ENCODE results near the gene PRKCE. TPM values are rescaled to one million over a fixed set of nuclear protein-coding genes. Genes with fewer than 3 reads are reported as not detected.

PRKCE gene
- total RNA-seq, 1 experiment from 2014 or later = 21.7 TPM

DNA sequence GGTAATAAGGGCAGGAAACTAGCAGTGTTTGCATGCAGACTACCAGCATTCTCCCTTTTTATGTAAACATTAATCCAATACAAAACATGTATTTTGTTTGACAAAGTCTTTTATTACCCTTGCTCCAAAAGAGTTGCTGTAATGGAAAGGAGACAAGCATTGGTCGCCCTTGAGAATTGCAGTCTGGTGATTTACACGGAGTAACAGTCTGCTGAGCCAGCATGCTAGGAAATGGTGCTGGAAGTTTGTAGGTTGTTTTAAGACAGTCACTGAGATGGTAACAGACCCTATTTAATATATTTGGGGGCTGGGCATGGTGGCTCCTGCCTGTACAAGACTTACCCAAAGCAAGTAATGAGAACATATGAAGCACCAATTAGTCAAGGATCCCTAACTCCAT lies 2.8 kb upstream of the PRKCE start:
- ChIA-PET CTCF (no interaction called here), POLR2A (ENCODE audit: unreplicated experiment) (no interaction called here)
- intact Hi-C loops (cut with micrococcal nuclease; ENCODE audit: unreplicated experiment) = no loop called here

GRCh38 chr2:45649462-45649857 lies 2.0 kb upstream of the PRKCE start:
- H3K4me3 ChIP-seq = peak overlapping the region; percentile 94
- ChIA-PET POLR2A (ENCODE audit: unreplicated experiment) (interaction anchor here (0.6 to 1.2 kb wide), 3 partner anchors 34 to 298 kb away, joined by 3 to 6 read pairs (median 3); no protein-coding TSS in a partner anchor), CTCF (interaction anchor here (0.7 to 1.0 kb wide), 3 partner anchors 129 to 287 kb away, joined by 3 to 5 read pairs (median 4); no protein-coding TSS in a partner anchor)
- peak overlapping the region; percentile 94 for H2AFZ ChIP-seq
- H3K4me2 ChIP-seq = peak overlapping the region; percentile 84
- H3K9me2 ChIP-seq (ENCODE audit: insufficient read depth) = no peaks in the 10 kb centered on the region
- H3K9me3 ChIP-seq (ENCODE audit: insufficient read depth, low read depth) = no peaks in the 10 kb centered on the region; the same call in 1 of the 2 replicates
- no peaks in the 10 kb centered on the region for H3K27me3 ChIP-seq (ENCODE audit: insufficient read depth, low read depth)
- peaks cover 23% of the 10 kb centered on the region for H3F3A ChIP-seq (ENCODE audit: insufficient read depth, low read depth)
- no peaks in the 10 kb centered on the region for H3K36me3 ChIP-seq (ENCODE audit: low read depth)
- H4K20me1 ChIP-seq (ENCODE audit: insufficient read depth) = peaks cover 12% of the 10 kb centered on the region; the same call in 1 of the 2 replicates
- intact Hi-C loops (cut with micrococcal nuclease; ENCODE audit: unreplicated experiment) = no loop called here
- H3K79me2 ChIP-seq (ENCODE audit: low read depth) = peaks cover 29% of the 10 kb centered on the region
- TF ChIP-seq, protein P1, sequence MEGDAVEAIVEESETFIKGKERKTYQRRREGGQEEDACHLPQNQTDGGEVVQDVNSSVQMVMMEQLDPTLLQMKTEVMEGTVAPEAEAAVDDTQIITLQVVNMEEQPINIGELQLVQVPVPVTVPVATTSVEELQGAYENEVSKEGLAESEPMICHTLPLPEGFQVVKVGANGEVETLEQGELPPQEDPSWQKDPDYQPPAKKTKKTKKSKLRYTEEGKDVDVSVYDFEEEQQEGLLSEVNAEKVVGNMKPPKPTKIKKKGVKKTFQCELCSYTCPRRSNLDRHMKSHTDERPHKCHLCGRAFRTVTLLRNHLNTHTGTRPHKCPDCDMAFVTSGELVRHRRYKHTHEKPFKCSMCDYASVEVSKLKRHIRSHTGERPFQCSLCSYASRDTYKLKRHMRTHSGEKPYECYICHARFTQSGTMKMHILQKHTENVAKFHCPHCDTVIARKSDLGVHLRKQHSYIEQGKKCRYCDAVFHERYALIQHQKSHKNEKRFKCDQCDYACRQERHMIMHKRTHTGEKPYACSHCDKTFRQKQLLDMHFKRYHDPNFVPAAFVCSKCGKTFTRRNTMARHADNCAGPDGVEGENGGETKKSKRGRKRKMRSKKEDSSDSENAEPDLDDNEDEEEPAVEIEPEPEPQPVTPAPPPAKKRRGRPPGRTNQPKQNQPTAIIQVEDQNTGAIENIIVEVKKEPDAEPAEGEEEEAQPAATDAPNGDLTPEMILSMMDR (conservative IDR thresholded peaks at IDR 0.05) = no peak; the same call in 1 of the 2 replicates
- TF ChIP-seq EZH2 (IDR thresholded peaks at IDR 0.05; ENCODE audit: low read depth) = no peak
- H3K27ac ChIP-seq = peak overlapping the region; percentile 67
- DNase-seq = no peak
- TSS peak; percentile 48 for BruUV-seq (replicated peaks)
- H3K4me1 ChIP-seq (replicated peaks; ENCODE audit: insufficient read depth) = peaks cover 17% of the 10 kb centered on the region

More for the DNA sequence above, 2.8 kb upstream of the PRKCE start:
- Histone ChIP-seq H3K9me2 (ENCODE audit: insufficient read depth) (no peaks in the 10 kb centered on the region), H3K36me3 (ENCODE audit: low read depth) (no peaks in the 10 kb centered on the region), H3K27ac (no peak overlapping the region), H3K4me3 (no peak overlapping the region), H2AFZ (no peak overlapping the region), H3K9me3 (ENCODE audit: insufficient read depth, low read depth) (no peaks in the 10 kb centered on the region; the same call in 1 of the 2 replicates), H3K79me2 (ENCODE audit: low read depth) (peaks cover 21% of the 10 kb centered on the region), H3F3A (ENCODE audit: insufficient read depth, low read depth) (peaks cover 23% of the 10 kb centered on the region), H4K20me1 (ENCODE audit: insufficient read depth) (0 out of 2 replicates have a peak, but pooled peaks cover 3% of the 10 kb centered on the region), H3K4me2 (no peak overlapping the region), H3K4me1 (replicated peaks; ENCODE audit: insufficient read depth) (peaks cover 14% of the 10 kb centered on the region), H3K27me3 (ENCODE audit: insufficient read depth, low read depth) (no peaks in the 10 kb centered on the region)
- BruUV-seq (replicated peaks) = no TSS peak
- TF ChIP-seq, protein P1 (conservative IDR thresholded peaks at IDR 0.05) = no peak
- TF ChIP-seq EZH2 (IDR thresholded peaks at IDR 0.05; ENCODE audit: low read depth) = no peak
- DNase-seq = no peak

- Histone ChIP-seq H3K27me3 (ENCODE audit: insufficient read depth, low read depth) (no peaks in the 10 kb centered on the region), H3K4me2 (peak overlapping the region; percentile 84), H3K9me2 (ENCODE audit: insufficient read depth) (no peaks in the 10 kb centered on the region), H3F3A (ENCODE audit: insufficient read depth, low read depth) (peaks cover 23% of the 10 kb centered on the region), H3K9me3 (ENCODE audit: insufficient read depth, low read depth) (no peaks in the 10 kb centered on the region; the same call in 1 of the 2 replicates), H3K36me3 (ENCODE audit: low read depth) (no peaks in the 10 kb centered on the region), H2AFZ (peak overlapping the region; percentile 94), H3K4me1 (replicated peaks; ENCODE audit: insufficient read depth) (peaks cover 20% of the 10 kb centered on the region), H3K27ac (peak overlapping the region; percentile 67), H3K79me2 (ENCODE audit: low read depth) (peaks cover 36% of the 10 kb centered on the region), H3K4me3 (peak overlapping the region; percentile 94), H4K20me1 (ENCODE audit: insufficient read depth) (peaks cover 12% of the 10 kb centered on the region; the same call in 1 of the 2 replicates)
- DNase-seq = peak; percentile 63 to 65
- intact Hi-C loops (cut with micrococcal nuclease; ENCODE audit: unreplicated experiment) = loop anchor here (2.0 to 5.0 kb wide), 3 partner anchors 63 to 272 kb away; no protein-coding TSS in a partner anchor
- BruUV-seq (replicated peaks) = no TSS peak
- ChIA-PET CTCF (interaction anchor here (0.6 to 1.0 kb wide), 4 partner anchors 9 to 286 kb away, joined by 3 to 5 read pairs (median 4); no protein-coding TSS in a partner anchor), POLR2A (ENCODE audit: unreplicated experiment) (interaction anchor here (0.5 to 1.2 kb wide), 6 partner anchors 34 to 1531 kb away, joined by 3 to 6 read pairs (median 3); partner anchors contain the start of gene SRBD1)
- TF ChIP-seq EZH2 (IDR thresholded peaks at IDR 0.05; ENCODE audit: low read depth) = no peak
- TF ChIP-seq, protein P1 (conservative IDR thresholded peaks at IDR 0.05) = no peak; the same call in 1 of the 2 replicates
Observed at GRCh38 chr2:45649858-45650811, 1.3 kb upstream of the PRKCE start.
